ENCODE data around the gene IQSEC1.

GRCh38 chr3:12895391-12896062 is 177.7 kb downstream of the IQSEC1 start:
- TF ChIP-seq CTCF (optimal IDR thresholded peaks at IDR 0.05 in 1 of 3, IDR thresholded peaks at IDR 0.05 in 1 of 3, conservative IDR thresholded peaks at IDR 0.05 in 1 of 3; ENCODE audit: extremely low read depth in 1 of 3, insufficient read depth in 2 of 3, low read length in 3 of 3), result no peak
- TF ChIP-seq EZH2 (IDR thresholded peaks at IDR 0.05; ENCODE audit: low read length), result no peak
